ENCODE data around the gene DLG2. TPM values are rescaled to one million over a fixed set of nuclear protein-coding genes. Genes with fewer than 3 reads are reported as not detected.
"Not testable (repeated sequence)": the region's sequence is repeated elsewhere in the genome, so short reads cannot be mapped to it uniquely, and the experiment has no call there.

The DLG2 gene
- total RNA-seq, 2 experiments from 2014 or later, result 6.9 to 8.2 TPM

GRCh38 chr11:85407648-85408047, 219.5 kb downstream of the DLG2 start:
- Histone ChIP-seq H3K27ac (ENCODE audit: low read depth, low read length, poor library complexity, severe bottlenecking) (no peak overlapping the region), H3K4me2 (ENCODE audit: low read length) (no peak overlapping the region), H3K4me1 (ENCODE audit: insufficient read depth, low read length, poor library complexity, severe bottlenecking) (no peaks in the 10 kb centered on the region), H2AFZ (ENCODE audit: low read length) (no peak overlapping the region), H3K79me2 (ENCODE audit: insufficient read depth, low read depth, low read length) (no peaks in the 10 kb centered on the region), H3K36me3 (ENCODE audit: insufficient read depth, low read length) (no peaks in the 10 kb centered on the region), H4K20me1 (ENCODE audit: insufficient read depth, low read length) (no peaks in the 10 kb centered on the region), H3K4me3 (ENCODE audit: low read depth, low read length, poor library complexity, severe bottlenecking) (no peak overlapping the region), H3K9me3 (ENCODE audit: low read length) (no peaks in the 10 kb centered on the region), H3K9me2 (ENCODE audit: insufficient read depth, low read length) (no peaks in the 10 kb centered on the region)
- no TSS peak for BruUV-seq (replicated peaks)
- no peak for DNase-seq (ENCODE audit: low spot score)
- TF ChIP-seq CTCF (conservative IDR thresholded peaks at IDR 0.05; ENCODE audit: low read length) (no peak), EZH2phosphoT487 (IDR thresholded peaks at IDR 0.05; ENCODE audit: borderline replicate concordance, low read depth, low read length) (no peak)
- intact Hi-C loops (cut with micrococcal nuclease; ENCODE audit: unreplicated experiment), result no loop called here
- ChIA-PET POLR2A (no interaction called here), CTCF (ENCODE audit: unreplicated experiment) (no interaction called here)

- TF ChIP-seq EZH2phosphoT487 (IDR thresholded peaks at IDR 0.05; ENCODE audit: borderline replicate concordance, low read depth, low read length) (no peak), CTCF (conservative IDR thresholded peaks at IDR 0.05; ENCODE audit: low read length) (no peak)
- intact Hi-C loops (cut with micrococcal nuclease; ENCODE audit: unreplicated experiment), result no loop called here
Measured at GRCh38 chr11:85406841-85407240, 220.3 kb downstream of the DLG2 start.

GRCh38 chr11:85406316-85406715, 220.8 kb downstream of the DLG2 start:
- no peaks in the 10 kb centered on the region for H3K36me3 ChIP-seq (ENCODE audit: insufficient read depth, low read length)
- no peaks in the 10 kb centered on the region for H4K20me1 ChIP-seq (ENCODE audit: insufficient read depth, low read length)
- H3K9me2 ChIP-seq (ENCODE audit: insufficient read depth, low read length), result no peaks in the 10 kb centered on the region
- TF ChIP-seq CTCF (conservative IDR thresholded peaks at IDR 0.05; ENCODE audit: low read length) (no peak), EZH2phosphoT487 (IDR thresholded peaks at IDR 0.05; ENCODE audit: borderline replicate concordance, low read depth, low read length) (no peak)
- H2AFZ ChIP-seq (ENCODE audit: low read length), result no peak overlapping the region
- no peaks in the 10 kb centered on the region for H3K9me3 ChIP-seq (ENCODE audit: low read length)
- ChIA-PET CTCF (ENCODE audit: unreplicated experiment) (no interaction called here), POLR2A (no interaction called here)
- no peak overlapping the region for H3K4me3 ChIP-seq (ENCODE audit: low read depth, low read length, poor library complexity, severe bottlenecking)
- H3K4me2 ChIP-seq (ENCODE audit: low read length), result no peak overlapping the region
- BruUV-seq (replicated peaks), result no TSS peak
- H3K4me1 ChIP-seq (ENCODE audit: insufficient read depth, low read length, poor library complexity, severe bottlenecking), result no peaks in the 10 kb centered on the region
- H3K27ac ChIP-seq (ENCODE audit: low read depth, low read length, poor library complexity, severe bottlenecking), result no peak overlapping the region
- intact Hi-C loops (cut with micrococcal nuclease; ENCODE audit: unreplicated experiment), result no loop called here
- DNase-seq (ENCODE audit: low spot score), result no peak
- no peaks in the 10 kb centered on the region for H3K79me2 ChIP-seq (ENCODE audit: insufficient read depth, low read depth, low read length)

More at GRCh38 chr11:85406841-85407240, 220.3 kb downstream of the DLG2 start:
- no peak overlapping the region for H2AFZ ChIP-seq (ENCODE audit: low read length)
- H3K36me3 ChIP-seq (ENCODE audit: insufficient read depth, low read length), result no peaks in the 10 kb centered on the region
- no peak overlapping the region for H3K27ac ChIP-seq (ENCODE audit: low read depth, low read length, poor library complexity, severe bottlenecking)
- H4K20me1 ChIP-seq (ENCODE audit: insufficient read depth, low read length), result no peaks in the 10 kb centered on the region
- no peak overlapping the region for H3K4me2 ChIP-seq (ENCODE audit: low read length)
- H3K79me2 ChIP-seq (ENCODE audit: insufficient read depth, low read depth, low read length), result no peaks in the 10 kb centered on the region
- no TSS peak for BruUV-seq (replicated peaks)
- DNase-seq (ENCODE audit: low spot score), result no peak
- ChIA-PET POLR2A (no interaction called here), CTCF (ENCODE audit: unreplicated experiment) (no interaction called here)
- no peaks in the 10 kb centered on the region for H3K9me3 ChIP-seq (ENCODE audit: low read length)
- no peak overlapping the region for H3K4me3 ChIP-seq (ENCODE audit: low read depth, low read length, poor library complexity, severe bottlenecking)
- H3K9me2 ChIP-seq (ENCODE audit: insufficient read depth, low read length), result no peaks in the 10 kb centered on the region
- H3K4me1 ChIP-seq (ENCODE audit: insufficient read depth, low read length, poor library complexity, severe bottlenecking), result no peaks in the 10 kb centered on the region

GRCh38 chr11:85395515-85396055, 231.6 kb downstream of the DLG2 start:
- POLR2A ChIA-PET; CTCF ChIA-PET (ENCODE audit: unreplicated experiment): not testable (repeated sequence)

More at GRCh38 chr11:85395515-85396055, 231.6 kb downstream of the DLG2 start:
- BruUV-seq (replicated peaks); H3K9me3 ChIP-seq (ENCODE audit: low read length); H3K4me3 ChIP-seq (ENCODE audit: low read depth, low read length, poor library complexity, severe bottlenecking); intact Hi-C loops (cut with micrococcal nuclease; ENCODE audit: unreplicated experiment); DNase-seq (ENCODE audit: low spot score); H3K36me3 ChIP-seq (ENCODE audit: insufficient read depth, low read length); H3K27ac ChIP-seq (ENCODE audit: low read depth, low read length, poor library complexity, severe bottlenecking); H3K4me1 ChIP-seq (ENCODE audit: insufficient read depth, low read length, poor library complexity, severe bottlenecking); H3K9me2 ChIP-seq (ENCODE audit: insufficient read depth, low read length); H3K79me2 ChIP-seq (ENCODE audit: insufficient read depth, low read depth, low read length); H2AFZ ChIP-seq (ENCODE audit: low read length); H4K20me1 ChIP-seq (ENCODE audit: insufficient read depth, low read length); H3K4me2 ChIP-seq (ENCODE audit: low read length): not testable (repeated sequence)
